ENCODE measurements around the gene EPB41L1.

DNA sequence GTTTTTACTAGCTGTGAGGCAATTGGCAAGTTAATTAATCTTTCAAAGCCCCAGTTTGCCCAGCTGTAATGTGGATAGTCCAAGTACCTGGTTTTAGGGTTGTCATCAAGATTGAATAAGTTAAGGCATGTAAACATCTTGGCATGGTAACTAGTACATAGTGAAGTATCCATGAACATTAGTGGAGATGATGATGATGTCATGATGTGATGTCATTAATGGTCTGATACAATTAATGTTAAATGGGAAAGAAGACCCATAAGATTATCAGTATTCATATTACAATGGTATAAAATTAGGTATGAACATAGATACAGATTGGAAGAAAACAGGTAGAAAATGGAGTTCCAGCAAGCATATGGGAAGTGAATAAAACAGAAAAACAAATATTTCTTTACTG lies 5.3 kb downstream of the EPB41L1 start:
- TF ChIP-seq, protein P1, sequence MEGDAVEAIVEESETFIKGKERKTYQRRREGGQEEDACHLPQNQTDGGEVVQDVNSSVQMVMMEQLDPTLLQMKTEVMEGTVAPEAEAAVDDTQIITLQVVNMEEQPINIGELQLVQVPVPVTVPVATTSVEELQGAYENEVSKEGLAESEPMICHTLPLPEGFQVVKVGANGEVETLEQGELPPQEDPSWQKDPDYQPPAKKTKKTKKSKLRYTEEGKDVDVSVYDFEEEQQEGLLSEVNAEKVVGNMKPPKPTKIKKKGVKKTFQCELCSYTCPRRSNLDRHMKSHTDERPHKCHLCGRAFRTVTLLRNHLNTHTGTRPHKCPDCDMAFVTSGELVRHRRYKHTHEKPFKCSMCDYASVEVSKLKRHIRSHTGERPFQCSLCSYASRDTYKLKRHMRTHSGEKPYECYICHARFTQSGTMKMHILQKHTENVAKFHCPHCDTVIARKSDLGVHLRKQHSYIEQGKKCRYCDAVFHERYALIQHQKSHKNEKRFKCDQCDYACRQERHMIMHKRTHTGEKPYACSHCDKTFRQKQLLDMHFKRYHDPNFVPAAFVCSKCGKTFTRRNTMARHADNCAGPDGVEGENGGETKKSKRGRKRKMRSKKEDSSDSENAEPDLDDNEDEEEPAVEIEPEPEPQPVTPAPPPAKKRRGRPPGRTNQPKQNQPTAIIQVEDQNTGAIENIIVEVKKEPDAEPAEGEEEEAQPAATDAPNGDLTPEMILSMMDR (IDR thresholded peaks at IDR 0.05; ENCODE audit: insufficient read depth, low read length), result no peak
- TF ChIP-seq POLR2AphosphoS5 (IDR thresholded peaks at IDR 0.05; ENCODE audit: low read depth) (no peak), GABPA (IDR thresholded peaks at IDR 0.05; ENCODE audit: low read depth) (no peak)

Measured in HL-60 (cell line).